Astrocyte (in vitro differentiated cells and primary cell): ENCODE data around the gene ZNRF1.

Experiments used
- CTCF ChIP-seq: IDR thresholded peaks from 2 replicates; pipeline ENCODE4 v1.5.1; 2011; ENCODE audit warnings: low read depth, mild to moderate bottlenecking, inconsistent platforms, low read length, moderate library complexity; ENCODE audit not compliant: insufficient read depth
- EZH2 ChIP-seq: IDR thresholded peaks from 2 replicates; pipeline ENCODE4 v1.6.1; 2012; ENCODE audit warnings: mild to moderate bottlenecking, low read length, inconsistent platforms; ENCODE audit not compliant: insufficient read depth

GRCh38 chr16:75130150-75130771 lies 131.4 kb downstream of the ZNRF1 start:
- TF ChIP-seq EZH2 = no peak
- no peak for TF ChIP-seq CTCF
